Kidney epithelial cell (primary cell): ENCODE measurements around the gene LCN15. TPM values are rescaled to one million over a fixed set of nuclear protein-coding genes. Genes with fewer than 3 reads are reported as not detected.

ENCODE experiments used
- DNase-seq: peaks from one replicate; pipeline ENCODE4 v3.0.0-alpha.2; 2010; ENCODE audit warnings: low read depth
- H3K27me3 ChIP-seq: 2 replicates; pipeline ENCODE4 v1.6.0; 2011; ENCODE audit warnings: low read length; ENCODE audit not compliant: control insufficient read depth, insufficient read depth
- H3K36me3 ChIP-seq: 2 replicates; pipeline ENCODE4 v1.5.1; 2011; ENCODE audit warnings: low read length; ENCODE audit not compliant: control insufficient read depth, insufficient read depth
- H3K4me3 ChIP-seq: 2 replicates; pipeline ENCODE4 v1.5.1; 2011; ENCODE audit warnings: low read depth, mild to moderate bottlenecking, control low read depth, low read length
- total RNA-seq: library from RNA; depleted of rRNA; stranded (reverse); fragments of >200 nt; gene quantifications from 2 replicates; pipeline ENCODE4 v1.2.3, GENCODE V29; 2015
- TF ChIP-seq, protein P1 (sequence below): IDR thresholded peaks from 2 replicates; pipeline ENCODE4 v1.5.1; 2011; ENCODE audit warnings: mild to moderate bottlenecking, moderate library complexity, low read length, control low read depth, inconsistent platforms; ENCODE audit not compliant: insufficient read depth, poor library complexity, severe bottlenecking

The LCN15 gene
- total RNA-seq, 1 donor from 2014 or later = not detected

DNA sequence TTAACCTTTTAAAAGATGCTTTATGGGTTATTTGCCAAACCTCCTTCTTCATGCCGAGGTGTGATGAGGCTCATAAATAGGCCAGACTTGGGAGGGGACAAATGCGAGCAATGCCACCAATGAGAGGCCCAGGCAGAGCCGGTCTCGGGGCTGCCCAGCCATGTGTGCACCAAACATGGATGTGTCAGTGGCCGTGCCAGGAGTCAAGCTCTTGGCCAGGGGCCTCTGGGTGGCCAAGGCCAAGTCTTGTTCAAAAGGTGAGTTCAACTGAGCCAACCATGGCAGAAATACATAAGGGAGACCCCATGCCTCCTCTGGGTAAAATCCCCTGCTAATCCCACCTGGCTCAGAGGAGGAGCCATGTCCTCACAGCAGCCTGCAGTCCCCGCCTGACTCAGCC lies 10.9 kb upstream of the LCN15 start:
- H3K27me3 ChIP-seq = peaks cover 17% of the 10 kb centered on the region
- no peak overlapping the region for H3K4me3 ChIP-seq
- DNase-seq = no peak
- TF ChIP-seq, protein P1, sequence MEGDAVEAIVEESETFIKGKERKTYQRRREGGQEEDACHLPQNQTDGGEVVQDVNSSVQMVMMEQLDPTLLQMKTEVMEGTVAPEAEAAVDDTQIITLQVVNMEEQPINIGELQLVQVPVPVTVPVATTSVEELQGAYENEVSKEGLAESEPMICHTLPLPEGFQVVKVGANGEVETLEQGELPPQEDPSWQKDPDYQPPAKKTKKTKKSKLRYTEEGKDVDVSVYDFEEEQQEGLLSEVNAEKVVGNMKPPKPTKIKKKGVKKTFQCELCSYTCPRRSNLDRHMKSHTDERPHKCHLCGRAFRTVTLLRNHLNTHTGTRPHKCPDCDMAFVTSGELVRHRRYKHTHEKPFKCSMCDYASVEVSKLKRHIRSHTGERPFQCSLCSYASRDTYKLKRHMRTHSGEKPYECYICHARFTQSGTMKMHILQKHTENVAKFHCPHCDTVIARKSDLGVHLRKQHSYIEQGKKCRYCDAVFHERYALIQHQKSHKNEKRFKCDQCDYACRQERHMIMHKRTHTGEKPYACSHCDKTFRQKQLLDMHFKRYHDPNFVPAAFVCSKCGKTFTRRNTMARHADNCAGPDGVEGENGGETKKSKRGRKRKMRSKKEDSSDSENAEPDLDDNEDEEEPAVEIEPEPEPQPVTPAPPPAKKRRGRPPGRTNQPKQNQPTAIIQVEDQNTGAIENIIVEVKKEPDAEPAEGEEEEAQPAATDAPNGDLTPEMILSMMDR = no peak
- H3K36me3 ChIP-seq = no peaks in the 10 kb centered on the region

DNA sequence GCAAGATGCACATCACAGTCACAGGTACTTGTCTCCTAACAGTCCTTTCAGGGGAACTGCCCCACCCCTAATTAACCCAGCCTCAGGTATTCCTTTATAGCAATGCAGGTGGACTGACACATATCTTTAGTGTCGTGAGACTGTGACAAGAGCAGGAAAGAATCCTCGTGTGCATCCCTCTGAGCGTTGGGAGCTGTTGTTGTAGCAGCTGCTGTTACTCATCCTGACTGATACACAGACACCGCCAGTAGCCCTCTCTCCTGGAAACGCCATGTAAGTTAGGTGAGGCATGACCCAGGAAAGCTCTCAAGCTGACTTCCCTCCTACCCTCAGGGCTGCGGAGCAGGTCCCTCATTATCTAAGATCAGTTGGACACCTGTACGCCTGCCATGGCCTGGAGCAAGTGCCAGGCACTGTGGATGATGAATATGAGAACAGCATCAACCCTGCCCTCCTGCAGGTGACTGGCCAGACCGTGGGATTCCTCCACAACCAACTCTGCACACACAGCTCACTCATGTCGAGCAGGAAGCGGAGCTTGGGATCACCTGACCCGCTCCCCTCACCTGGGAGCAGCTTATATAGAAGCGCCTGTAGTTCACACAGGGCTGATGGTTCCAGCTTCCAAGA lies 10.2 kb upstream of the LCN15 start:
- TF ChIP-seq, protein P1 = no peak
- Histone ChIP-seq H3K4me3 (no peak overlapping the region), H3K36me3 (no peaks in the 10 kb centered on the region), H3K27me3 (peaks cover 17% of the 10 kb centered on the region)
- no peak for DNase-seq

DNA sequence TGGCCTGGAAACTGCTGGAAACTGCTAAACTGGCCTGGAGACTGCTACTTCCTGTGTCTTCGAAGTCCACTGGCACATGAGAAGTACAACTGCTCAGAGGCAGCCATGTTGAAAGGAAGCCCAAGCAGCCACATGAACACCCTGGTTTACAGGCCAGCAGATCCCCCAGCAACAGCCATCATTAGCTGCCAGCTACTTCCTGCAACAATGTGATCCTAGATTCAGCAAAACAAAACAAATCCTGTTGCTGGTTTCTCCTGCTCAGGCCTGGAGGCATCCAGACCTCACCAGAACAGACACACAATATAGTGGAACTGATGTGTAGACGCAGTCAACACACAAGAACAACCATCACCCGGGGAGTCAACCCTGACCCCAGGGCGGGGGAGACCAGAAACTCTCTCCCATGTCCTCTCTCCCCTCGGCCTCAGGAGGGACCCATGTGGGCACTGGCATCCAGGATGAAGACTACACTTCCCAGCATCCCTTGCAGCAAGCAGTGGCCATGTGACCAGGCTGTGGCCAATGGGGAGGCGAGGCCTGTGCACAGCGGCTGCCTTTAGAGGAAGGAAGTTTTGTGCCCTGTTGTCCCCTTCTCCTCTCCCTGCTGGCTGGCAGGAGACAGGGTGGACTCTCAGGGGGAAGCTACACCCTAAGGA lies 9.2 kb upstream of the LCN15 start:
- Histone ChIP-seq H3K36me3 (no peaks in the 10 kb centered on the region), H3K27me3 (peaks cover 13% of the 10 kb centered on the region), H3K4me3 (no peak overlapping the region)
- DNase-seq = no peak
- TF ChIP-seq, protein P1 = no peak

DNA sequence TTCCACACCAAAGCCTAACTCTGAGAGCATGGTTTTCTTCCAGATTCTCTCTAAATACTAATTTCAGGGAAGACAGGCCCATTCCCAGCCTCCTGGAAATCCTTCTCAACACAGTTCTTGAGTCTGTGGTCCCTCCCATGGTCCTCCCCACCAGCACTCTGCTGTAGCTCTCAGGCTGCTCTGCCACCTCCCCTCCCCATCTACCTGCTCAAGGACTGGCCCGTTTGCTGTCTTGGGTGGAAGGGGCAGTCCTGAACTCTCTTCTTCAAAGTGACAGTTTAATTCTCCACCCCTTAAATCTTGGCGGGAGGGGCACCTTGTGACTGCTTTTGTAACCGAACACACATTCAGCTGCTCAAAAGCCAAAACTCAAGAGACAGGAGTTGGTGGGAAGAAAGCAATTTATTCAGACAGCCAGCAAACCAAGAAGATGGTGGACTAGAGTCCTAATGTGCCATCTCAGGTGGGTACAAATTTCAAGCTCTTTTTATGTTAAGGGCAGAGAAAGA lies 7.6 kb upstream of the LCN15 start:
- peaks cover 6% of the 10 kb centered on the region for H3K27me3 ChIP-seq
- H3K4me3 ChIP-seq = no peak overlapping the region
- DNase-seq = no peak
- H3K36me3 ChIP-seq = no peaks in the 10 kb centered on the region
- TF ChIP-seq, protein P1 = no peak

DNA sequence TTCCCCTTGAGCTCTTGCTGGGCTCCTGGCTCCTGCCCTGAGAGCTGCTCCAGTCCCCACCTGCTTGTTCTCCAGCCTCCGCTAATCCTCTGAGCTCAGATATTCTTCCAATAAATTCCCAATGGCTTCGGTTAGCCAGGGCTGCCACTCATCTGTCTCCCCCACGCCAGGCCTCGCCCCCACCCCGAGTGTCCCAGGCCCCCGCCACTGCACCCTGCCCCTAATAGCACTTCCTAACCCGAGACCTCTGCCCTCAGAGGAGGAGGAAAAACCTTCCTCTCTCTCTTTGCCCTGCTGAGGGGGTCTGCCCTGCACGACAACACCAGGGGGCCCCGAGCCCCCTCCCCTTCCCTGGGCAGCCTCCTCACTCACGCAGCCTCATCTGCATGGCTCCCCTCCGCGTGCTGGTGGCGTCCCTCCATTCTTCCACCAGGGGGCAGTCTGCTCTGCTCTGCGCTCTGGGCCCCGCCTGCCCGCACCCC lies 5.4 kb upstream of the LCN15 start:
- TF ChIP-seq, protein P1 = peak; percentile 62
- Histone ChIP-seq H3K27me3 (peaks cover 12% of the 10 kb centered on the region), H3K4me3 (no peak overlapping the region), H3K36me3 (no peaks in the 10 kb centered on the region)
- DNase-seq = no peak
